ENCODE data around the gene ETV1. TPM values are rescaled to one million over a fixed set of nuclear protein-coding genes. Genes with fewer than 3 reads are reported as not detected.

Gene ETV1
- total RNA-seq, 2 donors from 2014 or later = 6.1 to 9.2 TPM

- Histone ChIP-seq H3K9me3 (no peaks in the 10 kb centered on the region), H3K27ac (no peak overlapping the region), H3K4me3 (no peak overlapping the region), H3K27me3 (replicated peaks; ENCODE audit: insufficient read depth) (no peaks in the 10 kb centered on the region), H3K36me3 (no peaks in the 10 kb centered on the region), H3K4me1 (replicated peaks) (no peaks in the 10 kb centered on the region)
- DNase-seq (ENCODE audit: low spot score) = no peak
- intact Hi-C loops (cut with DNase I) = no loop called here
- TF ChIP-seq POLR2A (IDR thresholded peaks at IDR 0.05) = no peak
- 95% methylated on average over 10 of the region's 10 CpGs for WGBS
Measured at GRCh38 chr7:14009453-14010418, 20.3 kb upstream of the ETV1 start.

GRCh38 chr7:14001139-14001538 is 11.7 kb upstream of the ETV1 start:
- DNase-seq (ENCODE audit: low spot score) = no peak
- WGBS = 77% methylated on average over 3 of the region's 3 CpGs
- intact Hi-C loops (cut with DNase I) = no loop called here
- Histone ChIP-seq H3K27ac (no peak overlapping the region), H3K27me3 (replicated peaks; ENCODE audit: insufficient read depth) (no peaks in the 10 kb centered on the region), H3K36me3 (no peaks in the 10 kb centered on the region), H3K9me3 (no peaks in the 10 kb centered on the region), H3K4me1 (replicated peaks) (no peaks in the 10 kb centered on the region), H3K4me3 (no peak overlapping the region)
- TF ChIP-seq POLR2AphosphoS5 (IDR thresholded peaks at IDR 0.05) (no peak), POLR2A (IDR thresholded peaks at IDR 0.05) (no peak), CTCF (IDR thresholded peaks at IDR 0.05) (no peak)

DNA sequence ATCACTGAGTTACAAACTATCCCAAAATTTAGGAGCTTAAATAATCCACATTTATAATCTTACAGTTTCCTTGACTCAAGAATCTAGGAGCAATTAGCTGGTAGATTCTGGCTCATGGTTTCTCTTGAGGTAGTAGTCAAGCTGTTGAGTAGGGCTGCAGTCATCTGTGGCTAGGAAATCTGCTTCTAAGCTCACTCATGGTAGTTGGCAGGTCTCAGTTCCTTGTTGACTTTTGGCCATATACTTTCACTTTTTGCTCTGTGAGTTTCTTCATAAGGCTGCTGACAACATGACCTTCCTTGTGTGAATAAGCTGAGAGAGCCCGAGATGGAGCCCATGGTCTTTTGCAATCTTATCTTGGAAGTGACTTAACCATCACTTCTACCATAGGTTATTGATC is 10.8 kb upstream of the ETV1 start:
- intact Hi-C loops (cut with DNase I) = no loop called here
- no peak overlapping the region for H3K4me3 ChIP-seq
- 93% methylated on average over 1 of the region's 1 CpG for whole genome bisulfite sequencing
- no peak for TF ChIP-seq CTCF (IDR thresholded peaks at IDR 0.05)
- TF ChIP-seq POLR2A (IDR thresholded peaks at IDR 0.05) = no peak
- TF ChIP-seq POLR2AphosphoS5 (IDR thresholded peaks at IDR 0.05) = no peak
- DNase-seq (ENCODE audit: low spot score) = no peak
- no peaks in the 10 kb centered on the region for H3K36me3 ChIP-seq
- H3K4me1 ChIP-seq (replicated peaks) = no peaks in the 10 kb centered on the region
- no peaks in the 10 kb centered on the region for H3K9me3 ChIP-seq
- H3K27ac ChIP-seq = no peak overlapping the region
- no peaks in the 10 kb centered on the region for H3K27me3 ChIP-seq (replicated peaks; ENCODE audit: insufficient read depth)

GRCh38 chr7:13998866-13999265 is 9.4 kb upstream of the ETV1 start:
- Histone ChIP-seq H3K27me3 (replicated peaks; ENCODE audit: insufficient read depth) (no peaks in the 10 kb centered on the region), H3K4me3 (no peak overlapping the region), H3K9me3 (no peaks in the 10 kb centered on the region), H3K27ac (no peak overlapping the region), H3K4me1 (replicated peaks) (no peaks in the 10 kb centered on the region), H3K36me3 (no peaks in the 10 kb centered on the region)
- intact Hi-C loops (cut with DNase I) = no loop called here
- DNase-seq (ENCODE audit: low spot score) = no peak
- 88% methylated on average over 5 of the region's 5 CpGs for WGBS
- TF ChIP-seq CTCF (IDR thresholded peaks at IDR 0.05) = no peak
- no peak for TF ChIP-seq POLR2AphosphoS5 (IDR thresholded peaks at IDR 0.05)
- TF ChIP-seq POLR2A (IDR thresholded peaks at IDR 0.05) = no peak

GRCh38 chr7:13992596-13992964 is 3.1 kb upstream of the ETV1 start:
- Histone ChIP-seq H3K27me3 (replicated peaks; ENCODE audit: insufficient read depth) (no peaks in the 10 kb centered on the region), H3K27ac (peak overlapping the region; percentile 61 to 77), H3K4me1 (replicated peaks) (no peaks in the 10 kb centered on the region), H3K9me3 (no peaks in the 10 kb centered on the region), H3K4me3 (no peak overlapping the region), H3K36me3 (no peaks in the 10 kb centered on the region)
- TF ChIP-seq POLR2A (IDR thresholded peaks at IDR 0.05) (no peak), CTCF (IDR thresholded peaks at IDR 0.05) (no peak), POLR2AphosphoS5 (IDR thresholded peaks at IDR 0.05) (no peak)
- WGBS = 25% methylated on average over 1 of the region's 1 CpG
- no peak for DNase-seq (ENCODE audit: low spot score)
- intact Hi-C loops (cut with DNase I) = loop anchor here (5.0 kb wide), 1 partner anchor 250 kb away; no protein-coding TSS in a partner anchor
